ENCODE results near the gene HNRNPK.

DNA sequence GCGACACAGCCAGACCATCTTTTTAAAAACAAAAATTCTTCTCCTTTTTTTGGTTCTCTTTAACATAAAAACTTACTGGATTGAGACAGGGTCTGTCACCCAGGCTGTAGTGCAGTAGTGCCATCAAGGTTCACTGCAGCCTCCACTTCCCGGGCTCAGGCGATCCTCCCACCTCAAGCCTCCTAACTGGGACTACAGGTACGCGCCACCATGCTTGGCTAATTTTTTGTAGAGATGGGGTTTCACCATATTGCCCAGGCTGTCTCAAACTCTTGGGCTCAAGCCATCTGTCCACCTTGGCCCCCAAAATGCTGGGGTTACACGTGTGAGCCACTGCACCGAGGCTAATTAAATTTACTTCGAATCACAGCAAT lies 13.8 kb downstream of the HNRNPK start:
- TF ChIP-seq MTA3 (CRISPR knock-in tag; IDR thresholded peaks at IDR 0.05) (no peak), TCF7L2 (IDR thresholded peaks at IDR 0.05; ENCODE audit: low read depth, low read length) (no peak)

All from HepG2 (cell line).